Activated T-helper 17 cell treated with anti-CD3 and anti-CD28 coated beads, Interleukin-2, amount 50 U/mL, for 72 hours (primary cell): Measurements from ENCODE around the gene LRMDA. TPM values are rescaled to one million over a fixed set of nuclear protein-coding genes. Genes with fewer than 3 reads are reported as not detected.
"Not testable (repeated sequence)": the region's sequence is repeated elsewhere in the genome, so short reads cannot be mapped to it uniquely, and the experiment has no call there.

Experiments
- ATAC-seq: fragments of 150-1000 bp; cut with Tn5 transposase; replicated peaks from 2 replicates; pipeline ENCODE4 v1.10.0; 2021; ENCODE audit warnings: mild to moderate bottlenecking, moderate library complexity
- H3K27ac Mint-ChIP-seq: one replicate; pipeline ENCODE4 v1.8.0; 2022; ENCODE audit warnings: mixed read lengths
- H3K27me3 Mint-ChIP-seq: one replicate; pipeline ENCODE4 v1.8.0; 2022; ENCODE audit warnings: mixed read lengths
- H3K36me3 Mint-ChIP-seq: one replicate; pipeline ENCODE4 v1.8.0; 2022; ENCODE audit warnings: low read depth, mild to moderate bottlenecking, mixed read lengths
- H3K4me1 Mint-ChIP-seq: one replicate; pipeline ENCODE4 v1.8.0; 2022; ENCODE audit warnings: mixed read lengths
- H3K4me3 Mint-ChIP-seq: one replicate; pipeline ENCODE4 v1.8.0; 2022; ENCODE audit warnings: mild to moderate bottlenecking, mixed read lengths
- H3K9me3 Mint-ChIP-seq: one replicate; pipeline ENCODE4 v1.8.0; 2022; ENCODE audit warnings: mixed read lengths
- total RNA-seq, 2 donors: library from RNA; stranded (reverse); gene quantifications; one replicate each; pipeline ENCODE4 v1.2.3, GENCODE V29; 2022

LRMDA gene
- total RNA-seq, 2 donors from 2014 or later, result not detected

DNA sequence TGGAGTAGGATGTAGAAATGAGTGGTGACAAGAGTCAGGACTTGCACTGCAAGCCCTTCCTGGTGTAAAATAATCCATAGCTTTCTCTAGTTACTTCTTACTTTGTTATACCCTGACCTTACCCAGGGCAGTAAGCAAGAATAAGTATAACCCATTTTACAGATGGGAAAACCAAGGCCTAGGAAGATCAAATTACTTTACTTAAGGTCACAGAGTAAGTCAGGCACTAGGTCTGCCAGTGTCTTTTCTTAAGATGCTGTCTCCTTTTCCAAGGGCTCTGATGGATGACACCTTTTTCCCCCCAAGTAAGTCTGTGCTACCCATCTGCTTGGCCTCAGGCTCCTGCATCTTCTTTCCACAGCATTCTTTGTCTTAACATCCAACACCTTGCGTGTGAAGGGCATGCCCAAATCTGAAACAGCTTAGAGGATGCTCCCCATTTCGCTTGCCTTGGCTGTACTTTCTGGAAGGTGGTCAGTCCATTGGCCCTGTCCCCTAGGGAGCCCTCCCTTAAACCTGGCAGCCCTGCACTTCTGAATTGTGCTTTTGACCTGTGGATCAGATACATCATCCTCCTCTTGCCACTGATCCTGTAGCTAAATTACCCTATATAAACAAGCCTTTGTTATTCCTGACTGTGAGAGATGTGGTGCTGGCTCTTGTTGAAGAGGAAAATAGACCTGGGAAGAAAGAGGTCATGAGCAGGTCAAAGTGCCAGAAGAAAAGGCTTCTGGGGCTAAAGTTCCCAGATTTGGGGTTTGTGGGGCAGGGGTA, 168.6 kb downstream of the LRMDA start:
- Mint-ChIP-seq H3K4me3 (no peak overlapping the region), H3K4me1 (no peaks in the 10 kb centered on the region), H3K9me3 (no peaks in the 10 kb centered on the region), H3K36me3 (no peaks in the 10 kb centered on the region), H3K27me3 (peaks cover 14% of the 10 kb centered on the region), H3K27ac (no peak overlapping the region)
- no peak for ATAC-seq

DNA sequence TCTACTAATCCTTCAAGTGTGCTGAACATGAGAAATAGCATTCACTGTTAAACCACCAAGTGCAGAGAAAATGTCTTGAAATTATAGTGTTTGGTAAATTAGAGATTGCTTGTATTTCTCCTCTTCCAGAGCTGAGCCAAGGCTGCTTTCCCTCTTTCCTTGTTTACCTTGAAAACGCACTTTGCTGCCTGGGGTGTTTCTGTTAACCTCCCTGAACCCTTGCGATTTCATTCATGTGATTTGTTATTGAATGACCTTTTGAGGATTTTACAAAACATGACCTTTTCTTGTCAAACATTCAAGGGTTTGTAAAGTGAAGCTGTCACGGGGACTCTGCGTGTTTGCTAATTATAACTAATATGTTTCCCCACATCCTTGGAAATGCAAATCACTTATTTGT, 169.4 kb downstream of the LRMDA start:
- no peak for ATAC-seq
- no peaks in the 10 kb centered on the region for H3K9me3 Mint-ChIP-seq
- H3K4me1 Mint-ChIP-seq, result no peaks in the 10 kb centered on the region
- peaks cover 18% of the 10 kb centered on the region for H3K27me3 Mint-ChIP-seq
- H3K27ac Mint-ChIP-seq, result no peak overlapping the region
- no peak overlapping the region for H3K4me3 Mint-ChIP-seq
- no peaks in the 10 kb centered on the region for H3K36me3 Mint-ChIP-seq

DNA sequence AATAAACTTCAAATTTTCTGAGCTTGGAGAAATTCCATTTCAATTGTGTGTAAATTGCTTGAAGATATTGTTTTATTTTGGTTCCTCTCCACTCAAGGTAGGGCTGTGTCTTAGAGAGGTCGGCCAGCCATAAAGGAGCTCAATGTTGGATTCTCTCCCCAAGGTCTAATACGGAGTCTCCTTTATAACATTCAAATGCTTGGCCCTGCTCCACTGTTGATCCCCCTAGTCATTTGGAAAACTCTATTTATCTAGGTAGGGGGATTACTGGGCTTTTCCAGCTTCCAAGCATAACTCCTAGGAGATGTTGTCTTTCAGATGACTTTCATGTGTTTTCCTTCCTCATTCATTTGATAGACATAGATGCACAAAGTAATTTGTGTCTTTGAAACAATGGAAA, 170.9 kb downstream of the LRMDA start:
- no peak for ATAC-seq
- Mint-ChIP-seq H3K27me3 (peaks cover 18% of the 10 kb centered on the region), H3K4me3 (no peak overlapping the region), H3K27ac (no peak overlapping the region), H3K36me3 (no peaks in the 10 kb centered on the region), H3K9me3 (no peaks in the 10 kb centered on the region), H3K4me1 (no peaks in the 10 kb centered on the region)

DNA sequence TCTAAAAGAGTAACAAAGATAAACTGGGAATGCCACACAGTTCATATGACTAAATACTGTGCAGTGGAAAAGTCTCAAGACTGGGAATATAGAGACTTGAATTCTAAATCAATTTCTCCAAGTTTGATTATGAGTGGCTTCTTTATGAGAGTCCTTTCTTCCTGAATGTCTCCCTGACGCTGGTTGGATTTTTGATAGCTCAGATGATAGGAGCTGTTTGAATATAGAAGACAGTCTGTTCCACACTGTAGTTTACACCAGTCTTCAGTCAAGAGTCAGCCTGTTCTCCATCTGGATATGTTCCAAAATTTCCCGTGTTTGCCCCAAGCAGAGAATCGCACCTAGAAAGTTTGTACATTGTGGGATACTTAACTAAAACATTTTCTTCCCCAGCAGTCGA, 173.7 kb downstream of the LRMDA start:
- peaks cover 18% of the 10 kb centered on the region for H3K27me3 Mint-ChIP-seq

DNA sequence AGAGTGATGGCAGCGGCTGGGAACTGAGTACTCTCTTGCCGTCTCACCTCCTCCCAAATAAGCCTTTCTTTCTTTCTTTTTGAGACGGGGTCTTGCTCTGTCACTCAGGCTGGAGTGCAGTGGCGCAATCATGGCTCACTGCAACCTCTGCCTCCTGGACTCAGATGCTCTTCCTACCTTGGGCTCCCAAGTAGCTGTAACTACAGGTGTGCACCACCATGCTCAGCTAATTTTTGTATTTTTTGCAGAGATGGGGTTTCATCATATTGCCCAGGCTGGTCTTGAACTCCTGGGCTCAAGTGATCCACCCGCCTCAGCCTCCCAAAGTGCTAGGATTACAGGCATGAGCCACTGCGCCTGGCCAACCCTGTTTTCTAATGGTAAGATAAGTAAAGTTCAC, 174.4 kb downstream of the LRMDA start:
- H3K9me3 Mint-ChIP-seq, H3K4me3 Mint-ChIP-seq, H3K36me3 Mint-ChIP-seq, ATAC-seq, H3K27ac Mint-ChIP-seq, H3K4me1 Mint-ChIP-seq: not testable (repeated sequence)
- peaks cover 21% of the 10 kb centered on the region for H3K27me3 Mint-ChIP-seq

More for the DNA sequence above, 173.7 kb downstream of the LRMDA start:
- no peaks in the 10 kb centered on the region for H3K4me1 Mint-ChIP-seq
- no peaks in the 10 kb centered on the region for H3K9me3 Mint-ChIP-seq
- H3K4me3 Mint-ChIP-seq, result no peak overlapping the region
- ATAC-seq, result no peak
- no peak overlapping the region for H3K27ac Mint-ChIP-seq
- H3K36me3 Mint-ChIP-seq, result no peaks in the 10 kb centered on the region

DNA sequence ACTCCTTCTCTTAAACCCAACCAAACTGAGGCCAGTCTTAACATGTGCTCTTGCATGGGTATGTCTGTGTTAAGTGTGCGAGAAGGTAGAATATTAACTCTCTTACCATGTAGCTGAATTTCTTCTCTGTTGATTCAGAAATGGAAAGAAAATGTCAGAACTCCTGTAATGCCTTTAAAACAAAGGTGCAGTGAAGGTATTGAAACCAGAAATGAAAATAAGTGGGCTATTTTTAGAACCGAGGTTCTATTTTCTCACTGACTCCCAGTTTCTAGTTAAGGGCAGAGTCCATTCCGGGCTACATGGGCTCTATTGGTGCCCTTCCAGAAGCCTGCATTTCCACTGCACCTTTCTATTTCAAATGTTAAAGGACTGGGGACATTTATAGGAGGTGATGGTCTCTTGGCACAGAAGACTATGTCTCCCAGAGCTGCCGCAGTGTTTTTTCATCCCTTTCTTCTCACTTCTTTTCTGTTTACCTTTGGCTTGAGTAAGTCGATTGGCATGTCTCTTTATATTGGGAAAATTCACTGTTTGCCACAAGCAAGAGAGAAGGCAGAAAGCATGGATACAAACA, 174.9 kb downstream of the LRMDA start:
- no peak for ATAC-seq
- no peak overlapping the region for H3K27ac Mint-ChIP-seq
- H3K36me3 Mint-ChIP-seq, result no peaks in the 10 kb centered on the region
- no peaks in the 10 kb centered on the region for H3K4me1 Mint-ChIP-seq
- no peaks in the 10 kb centered on the region for H3K9me3 Mint-ChIP-seq
- H3K4me3 Mint-ChIP-seq, result no peak overlapping the region
- H3K27me3 Mint-ChIP-seq, result peaks cover 18% of the 10 kb centered on the region

DNA sequence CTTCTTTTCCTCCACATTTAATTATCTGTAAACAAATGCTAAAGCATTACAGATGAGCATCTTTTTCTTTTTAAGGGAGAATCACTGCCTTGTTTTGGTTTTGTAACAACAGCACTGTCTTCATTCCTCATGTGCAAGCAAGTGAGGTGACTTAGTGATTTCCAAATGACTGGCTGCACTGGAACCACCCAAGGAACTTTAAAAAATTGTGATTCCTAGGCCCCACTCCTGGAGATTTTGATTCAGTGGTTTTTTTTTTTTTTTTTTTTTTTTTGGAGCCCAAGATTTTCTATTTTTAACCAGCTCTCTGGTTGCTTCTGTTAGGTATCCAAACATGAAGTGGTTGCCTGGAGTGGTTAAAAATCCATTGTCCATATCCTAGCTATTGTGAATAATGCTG, 176.2 kb downstream of the LRMDA start:
- ATAC-seq, result no peak
- no peaks in the 10 kb centered on the region for H3K9me3 Mint-ChIP-seq
- H3K4me1 Mint-ChIP-seq, result no peaks in the 10 kb centered on the region
- no peak overlapping the region for H3K27ac Mint-ChIP-seq
- H3K4me3 Mint-ChIP-seq, result no peak overlapping the region
- no peaks in the 10 kb centered on the region for H3K36me3 Mint-ChIP-seq
- H3K27me3 Mint-ChIP-seq, result peaks cover 15% of the 10 kb centered on the region

DNA sequence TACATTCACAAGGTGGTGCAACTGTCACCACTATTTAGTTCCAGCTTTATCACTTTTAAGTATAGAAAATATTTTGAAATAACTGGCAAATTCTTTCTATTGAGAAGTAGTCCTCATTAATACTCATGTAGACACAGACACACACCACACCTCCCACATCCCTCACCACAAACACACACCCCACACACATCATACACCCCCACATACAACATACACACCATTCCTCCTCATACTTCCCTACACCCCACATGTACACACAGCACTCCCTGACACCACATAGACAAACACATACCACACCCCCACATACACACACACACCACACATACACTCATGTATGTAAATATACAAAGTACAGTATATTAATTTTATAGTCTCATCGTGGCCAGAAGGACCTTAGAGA, 178.8 kb downstream of the LRMDA start:
- Mint-ChIP-seq H3K4me1 (no peaks in the 10 kb centered on the region), H3K27ac (no peak overlapping the region), H3K9me3 (no peaks in the 10 kb centered on the region), H3K4me3 (no peak overlapping the region), H3K27me3 (peaks cover 19% of the 10 kb centered on the region), H3K36me3 (no peaks in the 10 kb centered on the region)
- no peak for ATAC-seq

DNA sequence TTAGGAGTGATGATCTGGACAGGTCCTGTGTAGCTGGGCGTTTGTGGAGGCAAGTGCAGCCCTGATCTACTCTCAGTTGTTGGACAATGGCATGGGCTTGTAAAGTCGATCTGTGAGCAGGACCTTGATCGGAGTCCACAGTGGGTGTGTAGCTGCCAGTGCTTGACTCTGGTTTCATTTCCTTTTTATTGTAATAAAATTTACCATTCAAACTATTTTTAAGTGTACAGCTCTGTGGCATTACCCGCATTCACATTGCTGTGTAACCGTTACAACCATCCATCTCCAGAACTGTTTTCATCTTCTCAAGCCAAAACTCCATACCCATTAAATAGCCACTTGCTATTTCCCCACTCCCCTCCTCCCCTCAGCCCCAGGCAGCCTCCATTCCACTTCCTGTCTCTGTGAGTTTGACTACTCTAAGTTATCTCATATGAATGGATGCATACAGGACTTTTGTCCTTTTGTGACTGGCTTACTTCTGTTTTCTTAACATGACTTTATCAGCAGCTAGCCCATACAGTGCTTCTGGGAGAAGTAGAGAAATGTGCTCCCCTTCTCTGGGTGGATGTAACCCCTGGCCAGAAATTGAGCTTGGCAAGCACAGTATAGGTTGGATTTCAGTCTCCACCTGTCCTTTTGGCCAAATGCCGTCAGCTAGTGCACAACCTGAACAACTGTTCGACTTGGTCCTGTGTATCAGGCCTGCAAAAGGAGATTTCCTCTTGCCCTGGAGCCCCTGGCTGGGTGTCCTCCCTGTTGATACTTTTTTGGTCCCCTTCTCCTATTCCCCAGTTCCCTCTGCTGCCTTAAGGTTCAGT, 180.0 kb downstream of the LRMDA start:
- no peaks in the 10 kb centered on the region for H3K9me3 Mint-ChIP-seq
- H3K4me1 Mint-ChIP-seq, result no peaks in the 10 kb centered on the region
- H3K4me3 Mint-ChIP-seq, result no peak overlapping the region
- no peaks in the 10 kb centered on the region for H3K36me3 Mint-ChIP-seq
- peaks cover 20% of the 10 kb centered on the region for H3K27me3 Mint-ChIP-seq
- ATAC-seq, result no peak
- H3K27ac Mint-ChIP-seq, result no peak overlapping the region

DNA sequence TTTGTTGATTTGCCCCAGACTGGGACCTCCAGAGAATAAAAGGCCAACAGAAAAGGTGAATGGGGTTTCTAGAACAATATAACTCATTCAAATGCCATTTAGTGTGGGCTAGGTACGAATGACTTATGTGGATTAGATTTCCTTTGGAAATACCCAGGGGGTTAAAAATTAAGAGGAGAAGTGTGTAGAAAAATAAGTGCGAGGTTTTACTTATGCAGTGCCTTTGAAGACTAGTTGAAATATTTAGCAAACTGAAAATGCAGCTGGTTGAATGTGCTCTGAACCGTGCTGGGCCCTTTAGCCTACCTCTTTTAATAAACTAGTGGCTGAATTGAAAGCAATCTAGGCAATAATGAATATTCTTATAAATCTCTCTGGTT, 180.6 kb downstream of the LRMDA start:
- no peaks in the 10 kb centered on the region for H3K9me3 Mint-ChIP-seq
- H3K4me3 Mint-ChIP-seq, result no peak overlapping the region
- peaks cover 20% of the 10 kb centered on the region for H3K27me3 Mint-ChIP-seq
- no peaks in the 10 kb centered on the region for H3K36me3 Mint-ChIP-seq
- H3K4me1 Mint-ChIP-seq, result no peaks in the 10 kb centered on the region
- no peak overlapping the region for H3K27ac Mint-ChIP-seq
- ATAC-seq, result no peak

DNA sequence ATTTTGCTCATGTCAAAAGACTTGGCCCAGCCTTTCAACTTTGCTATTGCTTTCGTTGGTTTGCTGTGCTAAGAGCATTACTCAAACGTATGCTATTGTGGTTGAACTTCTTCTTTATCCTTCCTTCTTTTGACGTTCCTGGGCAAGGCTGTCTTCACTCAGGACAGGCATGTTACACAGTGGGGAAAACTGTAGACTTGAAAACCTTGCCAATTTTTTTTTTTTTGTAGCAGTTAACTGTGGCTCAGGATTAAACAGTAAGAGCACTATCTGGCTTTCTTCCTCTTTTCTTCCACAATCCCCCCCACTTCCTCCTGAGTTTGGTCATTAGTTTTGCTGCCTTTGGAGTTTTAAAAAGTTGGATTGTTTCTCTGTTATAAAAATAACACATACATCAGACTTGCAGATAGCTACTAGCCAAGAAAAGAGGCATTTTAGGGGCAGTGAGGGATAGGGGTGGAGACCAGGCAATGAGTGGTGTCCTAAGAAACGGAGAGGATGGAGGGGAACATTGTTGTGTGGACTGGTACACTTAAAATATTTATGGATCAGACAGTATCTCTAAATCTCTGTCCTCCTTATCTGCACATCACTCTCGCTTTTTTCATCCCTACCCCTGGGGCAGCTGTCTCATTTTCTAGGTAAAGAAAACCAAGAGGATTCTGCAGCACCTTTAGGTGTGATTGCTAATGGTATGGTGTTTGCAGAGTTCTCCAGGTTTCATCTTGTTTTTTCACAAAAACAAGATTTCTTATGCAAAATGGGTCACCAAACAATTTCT, 181.7 kb downstream of the LRMDA start:
- Mint-ChIP-seq H3K36me3 (no peaks in the 10 kb centered on the region), H3K27me3 (peaks cover 24% of the 10 kb centered on the region), H3K27ac (no peak overlapping the region), H3K4me1 (no peaks in the 10 kb centered on the region), H3K4me3 (no peak overlapping the region), H3K9me3 (no peaks in the 10 kb centered on the region)
- ATAC-seq, result no peak

DNA sequence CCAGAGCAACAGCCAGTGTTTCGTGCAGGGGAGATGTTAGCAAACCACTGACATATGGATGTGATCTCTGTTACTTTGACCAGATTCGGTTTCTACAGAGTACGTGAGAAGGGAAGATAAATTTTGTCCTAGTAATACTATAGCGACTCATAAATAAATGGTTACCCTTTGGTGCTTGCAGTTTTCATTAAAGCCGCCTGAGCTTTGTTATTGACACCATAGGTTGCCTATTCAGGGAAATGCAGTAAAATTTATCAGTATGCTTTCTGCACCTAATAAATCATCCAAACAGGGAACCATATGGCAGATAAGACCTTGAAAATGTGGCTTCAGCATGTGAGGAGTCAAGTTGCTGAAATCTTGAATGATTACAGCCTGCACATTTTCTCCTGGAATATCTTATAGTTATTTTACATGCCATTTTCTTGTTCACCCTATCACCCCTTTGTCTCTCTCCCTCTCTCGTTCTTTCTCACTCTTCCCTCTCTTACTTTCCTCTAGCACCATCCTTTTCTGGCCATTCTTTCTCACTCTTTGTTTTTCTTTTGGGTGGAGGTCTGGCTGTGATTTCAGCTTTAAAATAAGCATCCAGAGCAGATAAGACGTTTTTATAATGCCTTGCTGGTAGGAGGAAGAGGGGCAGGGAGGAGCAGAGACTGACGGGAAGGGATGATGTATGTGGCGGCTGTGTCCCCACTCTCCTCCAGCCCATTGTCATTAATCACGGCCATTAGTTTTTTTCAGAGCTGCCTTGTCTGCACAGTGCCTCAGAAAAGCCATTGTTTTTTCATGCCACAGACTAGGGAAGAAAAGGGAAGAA, 182.5 kb downstream of the LRMDA start:
- Mint-ChIP-seq H3K9me3 (no peaks in the 10 kb centered on the region), H3K36me3 (no peaks in the 10 kb centered on the region), H3K27me3 (peaks cover 24% of the 10 kb centered on the region), H3K27ac (no peak overlapping the region), H3K4me1 (no peaks in the 10 kb centered on the region), H3K4me3 (no peak overlapping the region)
- ATAC-seq, result no peak

DNA sequence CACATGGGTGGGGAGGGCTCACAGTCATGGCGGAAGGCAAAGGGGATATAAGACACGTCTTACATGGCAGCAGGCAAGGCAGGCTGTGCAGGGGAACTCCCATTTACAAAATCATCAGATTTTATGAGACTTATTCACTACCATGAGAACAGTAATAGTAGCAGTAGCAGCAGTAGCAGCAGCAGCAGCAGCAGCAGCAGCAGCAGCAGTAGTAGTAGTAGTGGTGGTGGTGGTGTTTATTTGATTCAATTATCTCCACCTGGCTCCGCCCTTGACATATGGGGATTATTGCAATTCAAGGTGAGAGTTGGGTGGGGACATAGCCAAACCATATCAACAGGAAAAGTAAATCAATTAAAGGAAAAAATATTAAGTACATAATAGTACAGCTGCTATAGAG, 184.7 kb downstream of the LRMDA start:
- no peak overlapping the region for H3K27ac Mint-ChIP-seq
- H3K4me3 Mint-ChIP-seq, result no peak overlapping the region
- ATAC-seq, result no peak
- H3K27me3 Mint-ChIP-seq, result peaks cover 18% of the 10 kb centered on the region
- H3K36me3 Mint-ChIP-seq, result no peaks in the 10 kb centered on the region
- no peaks in the 10 kb centered on the region for H3K4me1 Mint-ChIP-seq
- H3K9me3 Mint-ChIP-seq, result no peaks in the 10 kb centered on the region
